HG03159 (cell line): ENCODE measurements around the gene CYB5R4.
"Not testable (repeated sequence)": the region's sequence is repeated elsewhere in the genome, so short reads cannot be mapped to it uniquely, and the experiment has no call there.

Experiments
- ATAC-seq: cut with Tn5 transposase; IDR thresholded peaks from one replicate; pipeline ENCODE4 v1.9.1; 2021; ENCODE audit warnings: mild to moderate bottlenecking, moderate library complexity; ENCODE audit not compliant: unreplicated experiment

The CYB5R4 gene

GRCh38 chr6:83862776-83863471, 3.4 kb downstream of the CYB5R4 start:
- ATAC-seq = no peak

GRCh38 chr6:83867043-83867442, 7.6 kb downstream of the CYB5R4 start:
- ATAC-seq = no peak

GRCh38 chr6:83867527-83868161, 8.2 kb downstream of the CYB5R4 start:
- no peak for ATAC-seq

GRCh38 chr6:83868639-83869038, 9.2 kb downstream of the CYB5R4 start:
- no peak for ATAC-seq

- no peak for ATAC-seq
These were observed 11.2 kb downstream of the CYB5R4 start for GRCh38 chr6:83870649-83871048.

- no peak for ATAC-seq
These were observed 13.1 kb downstream of the CYB5R4 start for GRCh38 chr6:83872386-83873118.

- ATAC-seq = no peak
These were observed 14.4 kb downstream of the CYB5R4 start for GRCh38 chr6:83873869-83874268.

GRCh38 chr6:83875843-83876242, 16.4 kb downstream of the CYB5R4 start:
- no peak for ATAC-seq

- ATAC-seq = no peak
These were observed 19.6 kb downstream of the CYB5R4 start for GRCh38 chr6:83878902-83879644.

- no peak for ATAC-seq
These were observed 20.3 kb downstream of the CYB5R4 start for GRCh38 chr6:83879746-83880145.

- ATAC-seq = no peak
These were observed 23.8 kb downstream of the CYB5R4 start for GRCh38 chr6:83883240-83883639.

GRCh38 chr6:83884523-83884922, 25.0 kb downstream of the CYB5R4 start:
- peak; percentile 93 for ATAC-seq

GRCh38 chr6:83885984-83886383, 26.5 kb downstream of the CYB5R4 start:
- ATAC-seq = no peak

- no peak for ATAC-seq
These were observed 30.1 kb downstream of the CYB5R4 start for GRCh38 chr6:83889621-83890020.

- ATAC-seq = no peak
These were observed 31.0 kb downstream of the CYB5R4 start for GRCh38 chr6:83890520-83890919.

GRCh38 chr6:83891586-83891985, 32.1 kb downstream of the CYB5R4 start:
- no peak for ATAC-seq

GRCh38 chr6:83893024-83893423, 33.5 kb downstream of the CYB5R4 start:
- ATAC-seq = no peak

GRCh38 chr6:83897094-83897493, 37.6 kb downstream of the CYB5R4 start:
- not testable (repeated sequence) for ATAC-seq

- no peak for ATAC-seq
These were observed 42.1 kb downstream of the CYB5R4 start for GRCh38 chr6:83901624-83902023.

- ATAC-seq = no peak
These were observed 44.9 kb downstream of the CYB5R4 start for GRCh38 chr6:83904395-83904794.

- no peak for ATAC-seq
These were observed 46.2 kb downstream of the CYB5R4 start for GRCh38 chr6:83905648-83906047.
